Right atrium auricular region (tissue), 2 donors: ENCODE results near the gene OR1D5. TPM values are rescaled to one million over a fixed set of nuclear protein-coding genes. Genes with fewer than 3 reads are reported as not detected.

Source experiments
- DNase-seq: peaks from one replicate; pipeline ENCODE4 v3.0.0-alpha.2; 2019; ENCODE audit warnings: low spot score
- H3K27ac ChIP-seq, 2 donors: fragments of 200-600 bp; sonication (generic); 1 replicate in 1 of 2; 2 replicates in 1 of 2; pipeline ENCODE4 v1.5.1; 2016 to 2019
- H3K27me3 ChIP-seq, 2 donors: fragments of 200-600 bp; sonication (generic); one replicate each; pipeline versions ENCODE4 v1.5.1 to v1.6.0; 2017 to 2019
- H3K36me3 ChIP-seq: fragments of 200-600 bp; sonication (generic); one replicate; pipeline ENCODE4 v1.5.1; 2016
- H3K4me1 ChIP-seq, 2 donors: fragments of 200-600 bp; sonication (generic); one replicate each; pipeline versions ENCODE4 v1.5.1 to v1.6.0; 2017 to 2019
- H3K4me3 ChIP-seq, 2 donors: fragments of 200-600 bp; sonication (generic); 1 replicate in 1 of 2; 2 replicates in 1 of 2; pipeline ENCODE4 v1.5.1; 2017 to 2019; ENCODE audit warnings: mild to moderate bottlenecking in 1 of 2, moderate library complexity in 1 of 2
- H3K9me3 ChIP-seq, 2 donors: fragments of 200-600 bp; sonication (generic); one replicate each; pipeline ENCODE4 v1.5.1; 2019
- CTCF ChIP-seq, 2 donors: fragments of 200-600 bp; sonication (generic); IDR thresholded peaks; one replicate each; pipeline ENCODE4 v1.5.1; 2019; ENCODE audit warnings: antibody characterized with exemption in 2 of 2
- total RNA-seq, 2 donors: library from RNA; depleted of rRNA; stranded (reverse); fragments of >200 nt; gene quantifications; one replicate each; pipeline ENCODE4 v1.1.0, GENCODE V29; 2016

Gene OR1D5
- total RNA-seq, 2 donors from 2014 or later: not detected

GRCh38 chr17:3036800-3037199 is 26.6 kb downstream of the OR1D5 start:
- H3K4me1 ChIP-seq: no peaks in the 10 kb centered on the region
- peak; percentile 40 for DNase-seq
- no peaks in the 10 kb centered on the region for H3K36me3 ChIP-seq
- H3K27ac ChIP-seq: no peak overlapping the region
- no peaks in the 10 kb centered on the region for H3K27me3 ChIP-seq
- H3K9me3 ChIP-seq: no peaks in the 10 kb centered on the region
- H3K4me3 ChIP-seq: no peak overlapping the region
- TF ChIP-seq CTCF (IDR thresholded peaks at IDR 0.05): no peak

- TF ChIP-seq CTCF (IDR thresholded peaks at IDR 0.05): no peak
- DNase-seq: no peak
- no peak overlapping the region for H3K4me3 ChIP-seq
- H3K27ac ChIP-seq: no peak overlapping the region
- H3K36me3 ChIP-seq: no peaks in the 10 kb centered on the region
- H3K27me3 ChIP-seq: no peaks in the 10 kb centered on the region
- H3K9me3 ChIP-seq: no peaks in the 10 kb centered on the region
- H3K4me1 ChIP-seq: peaks cover 0 to 3% of the 10 kb centered on the region in 2 donors
Measured at GRCh38 chr17:3035968-3036280, 27.5 kb downstream of the OR1D5 start.

GRCh38 chr17:3035256-3035967 is 28.0 kb downstream of the OR1D5 start:
- H3K36me3 ChIP-seq: no peaks in the 10 kb centered on the region
- no peaks in the 10 kb centered on the region for H3K9me3 ChIP-seq
- TF ChIP-seq CTCF (IDR thresholded peaks at IDR 0.05): no peak
- no peaks in the 10 kb centered on the region for H3K27me3 ChIP-seq
- no peak overlapping the region for H3K27ac ChIP-seq
- H3K4me3 ChIP-seq: no peak overlapping the region
- peak; percentile 43 for DNase-seq
- H3K4me1 ChIP-seq: peaks cover 0 to 9% of the 10 kb centered on the region in 2 donors

GRCh38 chr17:3034578-3034920 is 28.9 kb downstream of the OR1D5 start:
- DNase-seq: peak; percentile 56

GRCh38 chr17:3033741-3034577 is 29.4 kb downstream of the OR1D5 start:
- no peak overlapping the region for H3K27ac ChIP-seq
- peak; percentile 59 for DNase-seq

More at GRCh38 chr17:3034578-3034920, 28.9 kb downstream of the OR1D5 start:
- H3K4me3 ChIP-seq: no peak overlapping the region
- no peak overlapping the region for H3K27ac ChIP-seq
- no peak for TF ChIP-seq CTCF (IDR thresholded peaks at IDR 0.05)
- H3K27me3 ChIP-seq: no peaks in the 10 kb centered on the region
- peaks cover 0 to 14% of the 10 kb centered on the region in 2 donors for H3K4me1 ChIP-seq
- H3K36me3 ChIP-seq: no peaks in the 10 kb centered on the region
- no peaks in the 10 kb centered on the region for H3K9me3 ChIP-seq

More at GRCh38 chr17:3033741-3034577, 29.4 kb downstream of the OR1D5 start:
- no peaks in the 10 kb centered on the region for H3K9me3 ChIP-seq
- peaks cover 0 to 20% of the 10 kb centered on the region in 2 donors for H3K4me1 ChIP-seq
- TF ChIP-seq CTCF (IDR thresholded peaks at IDR 0.05): no peak
- no peaks in the 10 kb centered on the region for H3K27me3 ChIP-seq
- no peaks in the 10 kb centered on the region for H3K36me3 ChIP-seq
- H3K4me3 ChIP-seq: no peak overlapping the region
